Measurements from ENCODE around the gene SCLT1.

The SCLT1 gene

DNA sequence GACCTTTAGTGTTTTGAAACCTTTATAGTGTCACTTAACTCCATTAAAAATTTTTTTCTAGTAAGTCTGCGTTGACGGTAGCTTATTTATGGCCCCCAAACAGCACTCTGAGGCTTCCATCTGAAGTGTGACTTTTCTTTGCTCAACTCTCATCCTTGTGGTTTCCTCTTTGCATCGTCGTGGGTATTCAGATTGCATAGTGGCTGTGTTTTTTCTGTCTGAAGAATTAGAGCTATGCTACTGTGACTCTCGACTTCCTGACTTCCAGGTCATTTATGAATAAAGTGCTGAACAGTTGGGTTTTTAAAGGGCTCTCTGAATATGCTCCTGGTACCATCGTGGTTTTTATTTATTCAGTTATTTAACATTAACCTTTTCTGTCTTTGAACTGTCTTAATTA is 238.9 kb downstream of the SCLT1 start:
- peaks cover 83% of the 10 kb centered on the region for H3K36me3 Mint-ChIP-seq (ENCODE audit: insufficient read depth)

DNA sequence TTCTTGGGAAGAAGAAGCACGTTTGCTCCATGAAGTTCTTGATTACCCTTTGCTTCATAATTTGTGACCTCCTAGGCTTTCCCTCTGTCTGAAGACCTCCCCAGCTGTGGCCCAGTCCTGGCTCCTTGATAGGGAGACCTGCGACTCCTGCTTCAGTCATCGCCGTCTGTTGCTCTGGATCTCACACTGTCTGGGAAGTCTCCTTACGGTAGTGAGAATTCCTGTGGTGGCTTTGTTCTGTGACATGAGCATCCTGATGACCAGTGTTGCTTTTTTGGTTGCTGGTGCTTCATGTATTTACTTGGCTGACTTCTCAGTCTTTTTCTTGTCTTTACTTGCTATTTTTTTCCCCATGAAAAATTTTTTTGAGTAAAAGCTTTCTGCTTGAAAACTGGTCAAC is 239.6 kb downstream of the SCLT1 start:
- Mint-ChIP-seq H3K36me3 (ENCODE audit: insufficient read depth) (peaks cover 88% of the 10 kb centered on the region), H3K4me1 (ENCODE audit: low read depth in 2 of 2) (peaks cover 25 to 30% of the 10 kb centered on the region in 2 donors), H3K27me3 (no peaks in the 10 kb centered on the region), H3K4me3 (peak overlapping the region; percentile 47 to 66), H3K27ac (peak overlapping the region; percentile 78 to 96), H3K9me3 (no peaks in the 10 kb centered on the region)
- ATAC-seq (replicated peaks) (no peak), DNase-seq (no peak)

More for the DNA sequence above, 238.9 kb downstream of the SCLT1 start:
- no peaks in the 10 kb centered on the region for H3K27me3 Mint-ChIP-seq
- DNase-seq (peak; percentile 28 to 37 (median 34)), ATAC-seq (replicated peaks) (peak; percentile 99)
- H3K27ac Mint-ChIP-seq = peak overlapping the region; percentile 78 to 96
- H3K4me3 Mint-ChIP-seq = peak overlapping the region; percentile 47 to 66
- no peaks in the 10 kb centered on the region for H3K9me3 Mint-ChIP-seq
- peaks cover 25 to 32% of the 10 kb centered on the region in 2 donors for H3K4me1 Mint-ChIP-seq (ENCODE audit: low read depth in 2 of 2)

GRCh38 chr4:128850252-128850651 is 243.1 kb downstream of the SCLT1 start:
- Mint-ChIP-seq H3K27me3 (no peaks in the 10 kb centered on the region), H3K27ac (peak overlapping the region in 1 of 2 donors; percentile 70), H3K4me3 (no peak overlapping the region), H3K4me1 (ENCODE audit: low read depth in 2 of 2) (peaks cover 24 to 31% of the 10 kb centered on the region in 2 donors), H3K9me3 (no peaks in the 10 kb centered on the region), H3K36me3 (ENCODE audit: insufficient read depth) (peaks cover 86% of the 10 kb centered on the region)
- DNase-seq = no peak
- no peak for ATAC-seq (replicated peaks)

DNA sequence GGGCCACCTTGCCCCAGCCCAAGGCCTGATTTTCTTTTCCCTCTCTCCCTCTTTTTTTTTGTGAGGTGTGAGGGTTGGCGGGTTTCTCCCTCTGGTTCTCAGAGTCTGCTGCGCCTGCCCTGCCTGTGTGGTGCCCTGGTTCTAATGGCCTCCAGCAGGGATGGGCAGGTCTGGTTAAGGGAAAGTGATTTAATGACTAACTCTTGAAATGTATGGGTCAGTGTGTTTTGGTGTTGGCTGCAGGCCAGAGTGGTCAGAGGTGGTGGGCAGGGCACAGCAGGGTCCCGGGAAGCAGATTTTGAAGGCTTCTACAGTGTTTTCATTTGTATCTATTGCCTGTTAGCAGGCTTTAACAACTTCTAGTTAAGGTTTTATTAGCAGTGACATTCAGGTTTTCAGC is 244.9 kb downstream of the SCLT1 start:
- Mint-ChIP-seq H3K4me3 (no peak overlapping the region), H3K4me1 (ENCODE audit: low read depth in 2 of 2) (peaks cover 10 to 16% of the 10 kb centered on the region in 2 donors), H3K36me3 (ENCODE audit: insufficient read depth) (peaks cover 92% of the 10 kb centered on the region), H3K9me3 (no peaks in the 10 kb centered on the region), H3K27me3 (no peaks in the 10 kb centered on the region), H3K27ac (peak overlapping the region in 1 of 2 donors; percentile 38)
- ATAC-seq (replicated peaks) (no peak), DNase-seq (no peak)

DNA sequence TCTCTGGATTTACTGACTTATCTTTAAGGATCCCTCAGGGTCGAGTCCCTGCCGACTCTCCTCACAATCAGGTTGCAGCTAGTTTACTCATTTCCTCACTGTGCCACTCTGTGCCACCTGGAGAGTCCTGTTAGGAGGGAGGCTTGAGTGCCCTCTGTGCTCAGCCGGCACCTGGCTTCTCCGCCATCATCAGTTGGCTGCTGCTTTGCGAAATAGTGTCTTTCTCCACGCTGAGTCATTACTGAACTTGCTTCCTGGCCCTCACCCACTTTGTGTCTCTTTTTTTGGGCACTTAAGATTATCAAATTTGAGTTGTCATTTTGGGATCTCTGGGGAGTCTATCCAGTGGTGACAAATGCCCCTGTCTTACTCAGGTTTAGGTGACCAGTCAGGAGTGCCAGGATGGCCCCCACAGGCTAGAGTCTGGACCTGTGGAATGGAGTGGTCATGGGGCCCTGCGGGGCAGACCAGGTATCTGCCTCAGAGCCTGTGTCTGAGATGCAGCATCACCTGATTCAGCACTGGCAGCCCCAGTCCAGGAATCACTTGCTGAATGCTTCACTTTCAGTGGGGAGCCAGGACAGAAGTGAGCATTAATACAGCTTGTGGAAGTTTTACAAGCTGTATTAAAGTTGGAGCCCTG is 246.1 kb downstream of the SCLT1 start:
- Mint-ChIP-seq H3K27me3 (no peaks in the 10 kb centered on the region), H3K27ac (peak overlapping the region; percentile 44 to 79), H3K9me3 (no peaks in the 10 kb centered on the region), H3K36me3 (ENCODE audit: insufficient read depth) (peaks cover 93% of the 10 kb centered on the region), H3K4me3 (no peak overlapping the region), H3K4me1 (ENCODE audit: low read depth in 2 of 2) (peaks cover 8 to 15% of the 10 kb centered on the region in 2 donors)
- no peak for DNase-seq
- ATAC-seq (replicated peaks) = no peak

DNA sequence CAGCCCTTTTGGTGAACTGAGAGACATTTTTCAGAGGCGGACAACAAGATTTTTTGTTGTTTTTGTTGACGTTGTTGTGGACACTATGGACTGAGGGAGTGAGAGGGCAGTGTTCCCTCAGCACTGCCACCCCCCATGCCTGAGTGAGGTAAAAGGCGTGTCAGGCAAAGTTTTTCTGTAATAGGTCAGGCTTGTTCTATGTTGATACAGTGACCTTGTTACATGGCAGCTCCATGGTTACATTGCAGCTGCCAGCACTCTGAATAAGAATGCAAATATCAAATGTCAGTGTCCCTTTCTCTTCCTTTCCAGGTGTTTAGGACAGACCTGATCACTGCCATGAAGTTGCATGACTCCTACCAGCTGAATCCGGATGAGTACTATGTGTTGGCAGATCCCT is 247.3 kb downstream of the SCLT1 start:
- H3K36me3 Mint-ChIP-seq (ENCODE audit: insufficient read depth) = peaks cover 84% of the 10 kb centered on the region
- H3K4me3 Mint-ChIP-seq = no peak overlapping the region
- H3K27ac Mint-ChIP-seq = peak overlapping the region; percentile 44 to 79

GRCh38 chr4:128844931-128845330 is 248.4 kb downstream of the SCLT1 start:
- peak overlapping the region in 1 of 2 donors; percentile 63 for H3K27ac Mint-ChIP-seq
- peaks cover 78% of the 10 kb centered on the region for H3K36me3 Mint-ChIP-seq (ENCODE audit: insufficient read depth)
- ATAC-seq (replicated peaks) (no peak), DNase-seq (no peak)
- peaks cover 20 to 26% of the 10 kb centered on the region in 2 donors for H3K4me1 Mint-ChIP-seq (ENCODE audit: low read depth in 2 of 2)
- no peaks in the 10 kb centered on the region for H3K27me3 Mint-ChIP-seq
- no peak overlapping the region for H3K4me3 Mint-ChIP-seq
- no peaks in the 10 kb centered on the region for H3K9me3 Mint-ChIP-seq

More for the DNA sequence above, 247.3 kb downstream of the SCLT1 start:
- DNase-seq (no peak), ATAC-seq (replicated peaks) (no peak)
- Mint-ChIP-seq H3K9me3 (no peaks in the 10 kb centered on the region), H3K27me3 (no peaks in the 10 kb centered on the region), H3K4me1 (ENCODE audit: low read depth in 2 of 2) (peaks cover 15 to 21% of the 10 kb centered on the region in 2 donors)

DNA sequence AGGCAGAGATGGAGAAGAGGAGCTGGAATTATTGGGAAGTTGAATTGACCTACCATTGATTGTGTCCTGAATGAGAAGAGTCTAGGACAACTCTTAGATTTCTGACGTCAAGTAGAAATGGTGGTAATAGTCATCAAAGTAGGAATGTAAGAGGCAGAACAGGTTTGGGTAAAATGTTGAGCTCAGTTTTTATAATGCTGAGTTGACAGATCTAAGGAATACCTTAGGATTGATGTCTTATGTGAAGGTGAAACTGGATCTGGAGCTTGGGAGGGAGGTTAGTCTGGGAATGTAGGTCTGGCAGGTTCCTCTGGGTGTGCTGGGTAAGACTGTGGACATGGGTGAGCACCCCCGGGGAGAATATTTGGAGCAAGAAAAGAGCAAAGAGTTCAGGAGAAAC is 251.9 kb downstream of the SCLT1 start:
- H3K9me3 Mint-ChIP-seq = no peaks in the 10 kb centered on the region
- H3K36me3 Mint-ChIP-seq (ENCODE audit: insufficient read depth) = peaks cover 48% of the 10 kb centered on the region
- ATAC-seq (replicated peaks) = no peak
- H3K27me3 Mint-ChIP-seq = no peaks in the 10 kb centered on the region
- peaks cover 39 to 42% of the 10 kb centered on the region in 2 donors for H3K4me1 Mint-ChIP-seq (ENCODE audit: low read depth in 2 of 2)
- no peak for DNase-seq
- H3K4me3 Mint-ChIP-seq = no peak overlapping the region
- peak overlapping the region; percentile 8 to 81 for H3K27ac Mint-ChIP-seq

GRCh38 chr4:128840711-128841318 is 252.5 kb downstream of the SCLT1 start:
- Mint-ChIP-seq H3K27me3 (no peaks in the 10 kb centered on the region), H3K36me3 (ENCODE audit: insufficient read depth) (peaks cover 42% of the 10 kb centered on the region), H3K27ac (peak overlapping the region; percentile 8 to 81), H3K4me1 (ENCODE audit: low read depth in 2 of 2) (peaks cover 37 to 45% of the 10 kb centered on the region in 2 donors), H3K4me3 (no peak overlapping the region), H3K9me3 (no peaks in the 10 kb centered on the region)
- DNase-seq = no peak
- ATAC-seq (replicated peaks) = peak; percentile 37

GRCh38 chr4:128837679-128838078 is 255.7 kb downstream of the SCLT1 start:
- H3K4me3 Mint-ChIP-seq = no peak overlapping the region
- H3K27me3 Mint-ChIP-seq = no peaks in the 10 kb centered on the region
- DNase-seq = no peak
- no peak for ATAC-seq (replicated peaks)
- H3K36me3 Mint-ChIP-seq (ENCODE audit: insufficient read depth) = peaks cover 39% of the 10 kb centered on the region
- peaks cover 43 to 52% of the 10 kb centered on the region in 2 donors for H3K4me1 Mint-ChIP-seq (ENCODE audit: low read depth in 2 of 2)
- no peaks in the 10 kb centered on the region for H3K9me3 Mint-ChIP-seq
- peak overlapping the region; percentile 53 to 78 for H3K27ac Mint-ChIP-seq

DNA sequence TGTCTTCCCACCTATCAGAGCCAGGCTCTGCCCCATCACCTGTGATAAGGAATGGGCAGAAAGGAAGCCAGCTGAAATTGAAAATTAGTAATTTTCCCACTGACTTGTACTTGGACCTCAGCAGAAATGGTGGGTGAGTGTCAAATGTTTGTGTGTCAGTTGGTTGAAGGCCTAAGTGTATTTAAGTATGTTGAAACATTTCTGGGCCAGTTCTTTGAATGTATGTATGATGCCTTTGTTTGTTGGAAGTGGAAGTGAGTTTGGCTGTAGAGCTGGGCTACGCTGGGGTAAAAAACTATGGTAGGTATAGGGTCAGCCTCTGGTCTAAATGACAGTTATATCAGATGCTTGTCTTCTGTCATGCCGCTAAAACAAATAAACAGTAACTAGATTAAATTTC is 256.1 kb downstream of the SCLT1 start:
- H3K4me3 Mint-ChIP-seq = no peak overlapping the region
- H3K27ac Mint-ChIP-seq = peak overlapping the region; percentile 53 to 78
- H3K27me3 Mint-ChIP-seq = no peaks in the 10 kb centered on the region
- no peak for ATAC-seq (replicated peaks)
- DNase-seq = no peak
- H3K36me3 Mint-ChIP-seq (ENCODE audit: insufficient read depth) = peaks cover 39% of the 10 kb centered on the region
- H3K9me3 Mint-ChIP-seq = no peaks in the 10 kb centered on the region
- peaks cover 44 to 57% of the 10 kb centered on the region in 2 donors for H3K4me1 Mint-ChIP-seq (ENCODE audit: low read depth in 2 of 2)

GRCh38 chr4:128835498-128836222 is 257.7 kb downstream of the SCLT1 start:
- Mint-ChIP-seq H3K36me3 (ENCODE audit: insufficient read depth) (peaks cover 38% of the 10 kb centered on the region), H3K9me3 (no peaks in the 10 kb centered on the region), H3K4me3 (no peak overlapping the region), H3K27ac (peak overlapping the region; percentile 70 to 79), H3K4me1 (ENCODE audit: low read depth in 2 of 2) (peaks cover 43 to 56% of the 10 kb centered on the region in 2 donors), H3K27me3 (no peaks in the 10 kb centered on the region)
- no peak for ATAC-seq (replicated peaks)
- DNase-seq = no peak
